HFFc6 (cell line): ENCODE data around the gene BABAM2. TPM values are rescaled to one million over a fixed set of nuclear protein-coding genes. Genes with fewer than 3 reads are reported as not detected.

Experiments
- DNase-seq: peaks from one replicate; pipeline ENCODE4 v3.0.0-alpha.2; 2018
- H3K27ac Mint-ChIP-seq: 2 replicates; pipeline ENCODE4 v1.8.0; 2020; ENCODE audit warnings: mild to moderate bottlenecking, mixed read lengths
- H3K27me3 Mint-ChIP-seq: 2 replicates; pipeline ENCODE4 v1.8.0; 2021; ENCODE audit warnings: mild to moderate bottlenecking, moderate library complexity, mixed read lengths; ENCODE audit not compliant: insufficient read depth
- H3K36me3 Mint-ChIP-seq: 2 replicates; pipeline ENCODE4 v1.8.0; 2021; ENCODE audit warnings: low read depth, mixed read lengths
- H3K4me1 Mint-ChIP-seq: 2 replicates; pipeline ENCODE4 v1.8.0; 2020; ENCODE audit warnings: low read depth, mixed read lengths
- H3K4me3 Mint-ChIP-seq: 2 replicates; pipeline ENCODE4 v1.8.0; 2020; ENCODE audit warnings: mild to moderate bottlenecking, moderate library complexity, mixed read lengths
- H3K9me3 Mint-ChIP-seq: 2 replicates; pipeline ENCODE4 v1.8.0; 2020; ENCODE audit warnings: mild to moderate bottlenecking, mixed read lengths
- total RNA-seq, 6 experiments: library from RNA; stranded (reverse); fragmentation: NEBNext Ultra II Directional; extraction: Animal tissue kit (Norgen Biotek cat#: 25700); gene quantifications; 2 replicates in 1 of 6; 3 replicates in 5 of 6; pipeline ENCODE4 v1.2.3, GENCODE V29; 2021
- TF ChIP-seq, protein P1 (sequence below): fragments of 200-600 bp; sonication (generic); IDR thresholded peaks from 2 replicates; pipeline ENCODE4 v1.5.0; 2021; ENCODE audit warnings: antibody characterized with exemption, mild to moderate bottlenecking

The BABAM2 gene
- total RNA-seq, 6 experiments from 2014 or later = 30.8 to 46.6 (median 41.2) TPM

DNA sequence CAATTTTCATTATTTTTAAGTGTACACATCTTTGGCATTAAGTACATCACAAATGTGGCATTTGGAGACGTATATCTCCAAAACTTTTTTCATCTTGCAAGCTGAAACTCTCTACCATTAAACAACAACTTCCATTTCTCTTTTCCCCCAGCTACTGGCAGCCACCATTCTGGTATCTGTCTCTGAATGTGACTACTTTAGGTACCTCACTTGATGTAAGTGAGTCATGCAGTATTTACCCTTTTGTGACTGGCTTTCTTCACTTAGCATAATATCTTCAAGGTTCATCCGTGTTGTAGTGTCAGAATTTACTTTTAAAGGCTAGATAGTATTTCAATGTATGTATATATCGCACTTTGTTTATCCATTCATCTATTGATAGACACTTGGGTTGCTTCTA lies 17.0 kb downstream of the BABAM2 start:
- peaks cover 32% of the 10 kb centered on the region for H3K4me1 Mint-ChIP-seq
- DNase-seq = no peak
- H3K36me3 Mint-ChIP-seq = peaks cover 33% of the 10 kb centered on the region
- TF ChIP-seq, protein P1, sequence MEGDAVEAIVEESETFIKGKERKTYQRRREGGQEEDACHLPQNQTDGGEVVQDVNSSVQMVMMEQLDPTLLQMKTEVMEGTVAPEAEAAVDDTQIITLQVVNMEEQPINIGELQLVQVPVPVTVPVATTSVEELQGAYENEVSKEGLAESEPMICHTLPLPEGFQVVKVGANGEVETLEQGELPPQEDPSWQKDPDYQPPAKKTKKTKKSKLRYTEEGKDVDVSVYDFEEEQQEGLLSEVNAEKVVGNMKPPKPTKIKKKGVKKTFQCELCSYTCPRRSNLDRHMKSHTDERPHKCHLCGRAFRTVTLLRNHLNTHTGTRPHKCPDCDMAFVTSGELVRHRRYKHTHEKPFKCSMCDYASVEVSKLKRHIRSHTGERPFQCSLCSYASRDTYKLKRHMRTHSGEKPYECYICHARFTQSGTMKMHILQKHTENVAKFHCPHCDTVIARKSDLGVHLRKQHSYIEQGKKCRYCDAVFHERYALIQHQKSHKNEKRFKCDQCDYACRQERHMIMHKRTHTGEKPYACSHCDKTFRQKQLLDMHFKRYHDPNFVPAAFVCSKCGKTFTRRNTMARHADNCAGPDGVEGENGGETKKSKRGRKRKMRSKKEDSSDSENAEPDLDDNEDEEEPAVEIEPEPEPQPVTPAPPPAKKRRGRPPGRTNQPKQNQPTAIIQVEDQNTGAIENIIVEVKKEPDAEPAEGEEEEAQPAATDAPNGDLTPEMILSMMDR = no peak
- no peak overlapping the region for H3K27ac Mint-ChIP-seq
- H3K4me3 Mint-ChIP-seq = no peak overlapping the region
- H3K27me3 Mint-ChIP-seq = no peaks in the 10 kb centered on the region
- H3K9me3 Mint-ChIP-seq = no peaks in the 10 kb centered on the region

DNA sequence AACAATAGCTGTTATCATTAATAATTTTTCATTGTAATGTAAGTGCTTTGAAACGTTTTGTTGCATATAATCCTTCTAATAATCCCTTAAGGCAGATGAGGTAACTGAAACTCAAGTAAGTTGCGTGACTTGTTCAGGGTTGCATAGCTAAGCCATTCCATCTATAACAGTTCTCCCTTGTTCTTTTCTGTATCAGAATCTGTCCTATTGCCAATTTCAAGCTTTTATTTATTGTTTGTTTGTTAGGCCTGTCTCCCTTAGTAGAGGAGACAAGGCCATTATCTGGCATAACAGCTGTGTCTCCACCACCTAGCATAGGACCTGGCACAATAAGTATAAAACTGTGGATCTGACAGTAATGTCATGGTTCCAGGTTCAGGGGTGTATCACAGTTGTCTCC lies 19.4 kb downstream of the BABAM2 start:
- H3K4me1 Mint-ChIP-seq = peaks cover 15% of the 10 kb centered on the region
- DNase-seq = no peak
- no peak overlapping the region for H3K27ac Mint-ChIP-seq
- H3K27me3 Mint-ChIP-seq = no peaks in the 10 kb centered on the region; the same call in 1 of the 2 replicates
- TF ChIP-seq, protein P1 = no peak
- H3K4me3 Mint-ChIP-seq = no peak overlapping the region
- H3K36me3 Mint-ChIP-seq = peaks cover 18% of the 10 kb centered on the region
- no peaks in the 10 kb centered on the region for H3K9me3 Mint-ChIP-seq

DNA sequence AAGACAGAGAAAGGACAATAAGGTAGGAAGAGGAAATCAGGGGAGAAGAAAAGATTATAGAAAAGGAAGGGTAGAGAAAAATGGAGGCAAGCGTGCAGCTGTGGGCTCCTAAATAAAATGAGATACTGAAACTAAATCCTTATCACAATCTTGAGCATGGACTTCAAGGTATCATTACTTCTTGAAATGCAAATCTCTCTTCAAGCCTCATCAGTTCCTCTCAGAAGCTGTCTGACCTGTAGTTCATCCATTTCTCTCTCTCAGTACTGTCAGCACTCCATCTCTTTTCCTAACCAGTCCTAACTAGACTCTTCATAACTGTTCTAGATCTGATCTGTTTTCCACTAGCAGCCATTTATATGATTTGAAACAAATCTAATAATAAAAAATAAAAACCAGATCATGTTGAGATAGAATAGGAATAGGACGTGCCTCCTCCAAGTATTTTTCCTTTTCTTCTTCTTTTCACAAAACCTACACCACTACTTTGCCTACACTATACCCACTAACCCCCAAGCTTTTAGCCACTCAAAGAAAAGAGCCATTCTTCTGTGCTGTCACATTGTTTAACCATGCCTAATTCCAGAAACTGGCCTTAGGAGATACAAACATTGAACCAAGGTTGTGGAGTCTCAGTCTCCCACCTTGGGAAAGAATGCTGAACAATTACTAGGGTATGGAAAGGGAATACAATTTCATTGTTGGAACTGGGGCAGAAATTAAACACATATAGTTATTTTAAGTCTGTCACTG lies 21.1 kb downstream of the BABAM2 start:
- no peaks in the 10 kb centered on the region for H3K9me3 Mint-ChIP-seq
- no peak overlapping the region for H3K4me3 Mint-ChIP-seq
- peaks cover 11% of the 10 kb centered on the region for H3K36me3 Mint-ChIP-seq
- TF ChIP-seq, protein P1 = no peak
- no peaks in the 10 kb centered on the region; the same call in 1 of the 2 replicates for H3K27me3 Mint-ChIP-seq
- DNase-seq = no peak
- peaks cover 15% of the 10 kb centered on the region for H3K4me1 Mint-ChIP-seq
- no peak overlapping the region for H3K27ac Mint-ChIP-seq

DNA sequence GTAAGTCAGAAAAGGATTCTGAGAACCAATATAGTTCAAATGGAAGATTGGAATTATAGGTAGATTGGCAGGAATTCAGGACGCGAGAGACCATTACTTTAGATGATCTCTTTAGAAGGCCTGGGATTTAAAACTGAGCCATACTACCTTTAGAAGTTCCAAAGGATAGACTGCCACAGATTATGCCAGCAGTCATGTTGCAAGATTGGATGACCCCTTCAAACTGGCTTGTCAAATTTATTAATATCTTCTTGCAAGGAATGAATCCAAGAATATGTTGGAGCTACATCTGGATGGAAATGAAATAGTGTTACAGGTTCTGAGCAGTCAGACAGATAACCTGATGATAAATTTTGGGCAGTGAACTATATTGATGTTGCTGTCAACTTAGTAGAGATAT lies 22.0 kb downstream of the BABAM2 start:
- Mint-ChIP-seq H3K36me3 (peaks cover 6% of the 10 kb centered on the region; the same call in 1 of the 2 replicates), H3K4me3 (no peak overlapping the region)

DNA sequence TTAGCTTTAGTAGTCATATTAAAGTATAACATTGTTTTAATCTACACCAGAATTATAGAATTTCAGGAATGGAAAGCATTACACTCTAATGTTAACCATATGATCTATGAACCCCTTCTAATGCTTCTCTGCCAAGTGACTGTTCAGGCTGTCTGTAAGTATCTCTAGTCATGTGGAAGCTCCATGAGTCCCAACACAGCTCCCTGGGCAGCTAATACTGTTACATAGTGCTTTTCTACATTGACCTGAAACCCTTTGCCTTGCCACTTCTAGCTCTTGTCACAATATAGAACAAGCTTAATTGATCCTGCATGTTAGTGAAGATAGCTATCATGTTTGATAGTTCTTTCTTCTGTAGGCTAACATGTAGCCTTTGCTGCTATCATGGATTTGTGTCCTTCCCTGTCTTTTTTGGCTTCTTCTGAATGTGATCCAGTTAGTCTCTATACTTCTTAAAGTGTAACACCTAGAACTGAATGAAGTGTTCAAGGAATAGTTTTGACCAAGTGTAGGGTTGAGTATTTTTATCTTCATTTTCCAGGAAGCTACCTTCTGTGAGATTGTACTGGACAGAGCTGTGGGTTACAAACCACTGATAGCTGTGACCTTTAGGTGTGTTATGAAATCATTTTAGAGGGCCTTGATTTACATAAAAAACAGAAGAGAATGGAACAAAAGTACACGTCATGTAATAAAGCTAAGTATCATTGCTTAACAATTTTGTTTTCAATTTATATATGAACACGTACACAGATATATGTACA lies 23.7 kb downstream of the BABAM2 start:
- no peak for DNase-seq
- Mint-ChIP-seq H3K36me3 (no peaks in the 10 kb centered on the region), H3K9me3 (no peaks in the 10 kb centered on the region), H3K27me3 (no peaks in the 10 kb centered on the region; the same call in 1 of the 2 replicates), H3K27ac (no peak overlapping the region), H3K4me1 (peaks cover 6% of the 10 kb centered on the region), H3K4me3 (no peak overlapping the region)
- TF ChIP-seq, protein P1 = no peak

More for the DNA sequence above, 22.0 kb downstream of the BABAM2 start:
- Mint-ChIP-seq H3K27ac (no peak overlapping the region), H3K27me3 (no peaks in the 10 kb centered on the region; the same call in 1 of the 2 replicates), H3K4me1 (peaks cover 9% of the 10 kb centered on the region), H3K9me3 (no peaks in the 10 kb centered on the region)
- TF ChIP-seq, protein P1 = no peak
- no peak for DNase-seq
